RWPE1 (cell line): ENCODE measurements around the gene ROGDI.
A peak's percentile ranks its signal among the peaks of the same experiment; 100 is the strongest.

ENCODE experiments used
- CTCF ChIA-PET: fragments of 350-600 bp; sonication (Branson Sonifier 250); formaldehyde crosslinking; extraction: SDS; loops from one replicate; lab custom pipeline; 2021; lab: Yijun Ruan, JAX
- POLR2A ChIA-PET: fragments of 400-600 bp; formaldehyde crosslinking; extraction: SDS; loops from one replicate; lab custom pipeline; 2020; ENCODE audit warnings: antibody characterized with exemption; ENCODE audit not compliant: low non-redundant PET; lab: Yijun Ruan, JAX
- DNase-seq: peaks from one replicate; pipeline ENCODE4 v3.0.0; 2012; ENCODE audit warnings: low spot score
- H3K27ac ChIP-seq: fragments of 450-650 bp; 2 replicates; pipeline ENCODE4 v1.5.1; 2017
- TF ChIP-seq, protein P1 (sequence below): fragments of 450-650 bp; conservative IDR thresholded peaks from 2 replicates; pipeline ENCODE4 v1.5.1; 2017; ENCODE audit warnings: low read depth, mild to moderate bottlenecking

The ROGDI gene

GRCh38 chr16:4783251-4783950 is 19.0 kb downstream of the ROGDI start:
- POLR2A ChIA-PET: no interaction called here
- CTCF ChIA-PET: no interaction called here
- TF ChIP-seq, protein P1, sequence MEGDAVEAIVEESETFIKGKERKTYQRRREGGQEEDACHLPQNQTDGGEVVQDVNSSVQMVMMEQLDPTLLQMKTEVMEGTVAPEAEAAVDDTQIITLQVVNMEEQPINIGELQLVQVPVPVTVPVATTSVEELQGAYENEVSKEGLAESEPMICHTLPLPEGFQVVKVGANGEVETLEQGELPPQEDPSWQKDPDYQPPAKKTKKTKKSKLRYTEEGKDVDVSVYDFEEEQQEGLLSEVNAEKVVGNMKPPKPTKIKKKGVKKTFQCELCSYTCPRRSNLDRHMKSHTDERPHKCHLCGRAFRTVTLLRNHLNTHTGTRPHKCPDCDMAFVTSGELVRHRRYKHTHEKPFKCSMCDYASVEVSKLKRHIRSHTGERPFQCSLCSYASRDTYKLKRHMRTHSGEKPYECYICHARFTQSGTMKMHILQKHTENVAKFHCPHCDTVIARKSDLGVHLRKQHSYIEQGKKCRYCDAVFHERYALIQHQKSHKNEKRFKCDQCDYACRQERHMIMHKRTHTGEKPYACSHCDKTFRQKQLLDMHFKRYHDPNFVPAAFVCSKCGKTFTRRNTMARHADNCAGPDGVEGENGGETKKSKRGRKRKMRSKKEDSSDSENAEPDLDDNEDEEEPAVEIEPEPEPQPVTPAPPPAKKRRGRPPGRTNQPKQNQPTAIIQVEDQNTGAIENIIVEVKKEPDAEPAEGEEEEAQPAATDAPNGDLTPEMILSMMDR: no peak
- DNase-seq: no peak
- H3K27ac ChIP-seq: no peak overlapping the region

- ChIA-PET CTCF (no interaction called here), POLR2A (no interaction called here)
- TF ChIP-seq, protein P1: no peak
- no peak overlapping the region for H3K27ac ChIP-seq
- DNase-seq: peak; percentile 13
These were observed 22.2 kb downstream of the ROGDI start for GRCh38 chr16:4780235-4780634.

DNA sequence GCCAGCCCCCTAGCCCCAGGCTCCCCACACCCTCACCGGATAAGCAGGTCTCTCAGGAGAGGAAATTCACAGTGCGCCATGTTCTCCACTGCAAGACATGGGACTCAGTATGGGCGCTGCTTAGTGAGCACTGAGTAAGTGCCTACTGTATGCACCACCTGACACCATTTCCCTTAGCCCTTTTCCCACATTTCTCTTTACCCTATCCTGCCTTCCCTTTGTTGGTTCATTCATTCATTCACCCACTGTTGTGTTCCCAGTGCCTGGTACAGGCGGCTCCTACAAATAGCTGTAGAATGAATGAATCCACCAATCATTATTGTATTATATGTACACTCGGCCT is 24.4 kb downstream of the ROGDI start:
- TF ChIP-seq, protein P1: no peak
- H3K27ac ChIP-seq: no peak overlapping the region
- ChIA-PET CTCF (no interaction called here), POLR2A (no interaction called here)
- DNase-seq: no peak

GRCh38 chr16:4777339-4778049 is 24.9 kb downstream of the ROGDI start:
- DNase-seq: no peak
- H3K27ac ChIP-seq: no peak overlapping the region
- POLR2A ChIA-PET: interaction anchor here (0.6 kb wide), 1 partner anchor 8 kb away, joined by 3 read pairs; no protein-coding TSS in a partner anchor
- TF ChIP-seq, protein P1: no peak
- CTCF ChIA-PET: interaction anchor here (0.6 kb wide), 1 partner anchor 53 kb away, joined by 7 read pairs; no protein-coding TSS in a partner anchor

- H3K27ac ChIP-seq: no peak overlapping the region
- ChIA-PET POLR2A (no interaction called here), CTCF (no interaction called here)
- DNase-seq: no peak
- TF ChIP-seq, protein P1: no peak
These were observed 26.2 kb downstream of the ROGDI start for GRCh38 chr16:4776141-4776705.

DNA sequence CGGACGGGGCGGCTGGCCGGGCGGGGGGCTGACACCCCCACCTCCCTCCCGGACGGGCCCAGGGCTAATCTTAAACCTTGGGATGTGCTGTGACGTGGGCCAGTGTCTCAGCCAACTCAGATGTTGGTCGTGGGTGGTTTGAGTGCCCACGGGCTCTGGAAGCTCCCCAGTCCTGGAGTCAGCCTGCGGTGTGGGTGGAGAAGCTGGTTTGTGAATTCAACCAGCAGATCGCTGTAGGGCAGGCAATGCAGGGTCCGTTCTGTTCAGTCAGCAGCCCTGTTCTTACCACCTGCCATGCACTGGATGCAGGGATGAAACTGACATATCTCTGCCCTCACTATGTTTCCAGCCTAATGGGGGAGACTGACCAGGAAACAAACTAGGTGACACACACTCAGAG is 27.4 kb downstream of the ROGDI start:
- TF ChIP-seq, protein P1: no peak
- DNase-seq: no peak
- no peak overlapping the region for H3K27ac ChIP-seq
- ChIA-PET CTCF (no interaction called here), POLR2A (interaction anchor here (0.7 kb wide), 1 partner anchor 287 kb away, joined by 3 read pairs; no protein-coding TSS in a partner anchor)
